Fibroblast of lung (primary cell): ENCODE data around the gene ATP5F1C. TPM values are rescaled to one million over a fixed set of nuclear protein-coding genes. Genes with fewer than 3 reads are reported as not detected.
"Not testable (repeated sequence)": the region's sequence is repeated elsewhere in the genome, so short reads cannot be mapped to it uniquely, and the experiment has no call there.

ENCODE experiments used
- DNase-seq, 2 donors: peaks; one replicate each; pipeline versions ENCODE4 v3.0.0 to v3.0.0-alpha.2; 2010; ENCODE audit warnings: low read depth in 2 of 2
- H2AFZ ChIP-seq: 2 replicates; pipeline ENCODE4 v1.5.1; 2012; ENCODE audit warnings: low read length, control low read depth, inconsistent platforms
- H3K27ac ChIP-seq: 2 replicates; pipeline ENCODE4 v1.5.1; 2011; ENCODE audit warnings: low read length, control low read depth; ENCODE audit not compliant: insufficient read depth
- H3K27me3 ChIP-seq: 2 replicates; pipeline ENCODE4 v1.5.1; 2011; ENCODE audit warnings: mild to moderate bottlenecking, low read length; ENCODE audit not compliant: control insufficient read depth, insufficient read depth
- H3K36me3 ChIP-seq: 2 replicates; pipeline ENCODE4 v1.5.1; 2011; ENCODE audit warnings: low read length; ENCODE audit not compliant: control insufficient read depth, insufficient read depth
- H3K4me1 ChIP-seq: 2 replicates; pipeline ENCODE4 v1.5.1; 2011; ENCODE audit warnings: low read length; ENCODE audit not compliant: control insufficient read depth, insufficient read depth; ENCODE audit errors: extremely low read depth
- H3K4me2 ChIP-seq: 2 replicates; pipeline ENCODE4 v1.5.1; 2011; ENCODE audit warnings: low read length, control low read depth; ENCODE audit not compliant: insufficient read depth; ENCODE audit errors: extremely low read depth
- H3K4me3 ChIP-seq, 4 experiments: fragments of 200-600 bp in 1 of 4; sonication (generic) in 1 of 4; replicated peaks in 1 of 4; 2 replicates each; pipeline ENCODE4 v1.5.1; 2011 to 2016; ENCODE audit warnings: low read length in 4 of 4, low read depth in 3 of 4, mild to moderate bottlenecking in 3 of 4, control low read depth in 2 of 4, inconsistent platforms in 1 of 4, mixed read lengths in 1 of 4; ENCODE audit not compliant: insufficient read depth in 1 of 4; ENCODE audit errors: control extremely low read depth in 1 of 4
- H3K79me2 ChIP-seq: 2 replicates; pipeline ENCODE4 v1.5.1; 2012; ENCODE audit warnings: mild to moderate bottlenecking, low read length, inconsistent platforms; ENCODE audit not compliant: control insufficient read depth, insufficient read depth
- H3K9ac ChIP-seq: 2 replicates; pipeline ENCODE4 v1.5.1; 2011; ENCODE audit warnings: mild to moderate bottlenecking, low read length, control low read depth; ENCODE audit not compliant: insufficient read depth
- H3K9me3 ChIP-seq: 2 replicates; pipeline ENCODE4 v1.5.1; 2012; ENCODE audit warnings: low read depth, low read length; ENCODE audit not compliant: control insufficient read depth, insufficient read depth
- H4K20me1 ChIP-seq: 2 replicates; pipeline ENCODE4 v1.5.1; 2011; ENCODE audit warnings: low read length; ENCODE audit not compliant: control insufficient read depth, insufficient read depth; ENCODE audit errors: extremely low read depth
- CTCF ChIP-seq, 2 donors: IDR thresholded peaks in 1 of 2; conservative IDR thresholded peaks in 1 of 2; 1 replicate in 1 of 2; 2 replicates in 1 of 2; pipeline ENCODE4 v1.5.1; 2011 to 2012; ENCODE audit warnings: low read length in 2 of 2, control low read depth in 1 of 2, inconsistent platforms in 1 of 2, low read depth in 1 of 2, mild to moderate bottlenecking in 1 of 2
- EZH2 ChIP-seq: IDR thresholded peaks from 2 replicates; pipeline ENCODE4 v1.5.1; 2012; ENCODE audit warnings: low read length, control low read depth, mild to moderate bottlenecking; ENCODE audit errors: missing control alignments
- polyA plus RNA-seq, 2 donors: library from polyadenylated mRNA; depleted of rRNA in 1 of 2; stranded (reverse) in 1 of 2; unstranded in 1 of 2; fragments of >200 nt; gene quantifications; 2 replicates each; pipeline ENCODE4 v1.2.1, GENCODE V29; 2011 to 2012; ENCODE audit warnings: missing spikeins in 1 of 2
- total RNA-seq: library from RNA; depleted of rRNA; stranded (reverse); fragments of >200 nt; gene quantifications from 2 replicates; pipeline ENCODE4 v1.2.1, GENCODE V29; 2014

Gene ATP5F1C
- total and polyA plus RNA-seq, 2 donors (not counting 1 experiment from before 2014, with no cell fraction given) = 170 to 353 TPM

DNA sequence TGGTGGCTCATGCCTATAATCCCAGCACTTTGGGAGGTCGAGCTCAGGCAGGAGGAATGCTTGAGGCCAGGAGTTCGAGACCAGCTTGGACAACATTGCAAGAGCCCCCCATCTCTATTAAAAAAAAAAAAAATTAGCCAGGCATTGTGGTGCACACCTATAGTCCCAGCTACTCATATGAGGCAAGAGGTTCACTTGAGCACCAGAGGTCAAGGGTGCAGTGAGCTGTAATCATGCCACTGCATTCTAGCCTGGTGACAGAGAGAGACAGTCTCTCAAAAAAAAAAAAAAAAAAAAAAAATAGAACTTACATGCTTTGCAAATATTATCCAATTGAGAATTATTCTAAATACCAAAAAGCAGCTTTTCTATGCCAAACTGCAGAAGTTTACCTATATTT is 11.2 kb upstream of the ATP5F1C start:
- H4K20me1 ChIP-seq = no peaks in the 10 kb centered on the region
- no peaks in the 10 kb centered on the region for H3K9me3 ChIP-seq
- DNase-seq = no peak
- H3K79me2 ChIP-seq = peaks cover 6% of the 10 kb centered on the region
- no peak overlapping the region for H2AFZ ChIP-seq
- H3K27ac ChIP-seq = no peak overlapping the region
- no peaks in the 10 kb centered on the region for H3K4me1 ChIP-seq
- TF ChIP-seq CTCF (conservative IDR thresholded peaks at IDR 0.05 in 1 of 2, IDR thresholded peaks at IDR 0.05 in 1 of 2; ENCODE audit: low read depth in 1 of 2, low read length in 2 of 2) = no peak
- TF ChIP-seq EZH2 = no peak
- no peak overlapping the region for H3K9ac ChIP-seq
- peaks cover 11% of the 10 kb centered on the region for H3K36me3 ChIP-seq
- no peak overlapping the region for H3K4me3 ChIP-seq
- no peak overlapping the region for H3K4me2 ChIP-seq
- no peaks in the 10 kb centered on the region for H3K27me3 ChIP-seq

DNA sequence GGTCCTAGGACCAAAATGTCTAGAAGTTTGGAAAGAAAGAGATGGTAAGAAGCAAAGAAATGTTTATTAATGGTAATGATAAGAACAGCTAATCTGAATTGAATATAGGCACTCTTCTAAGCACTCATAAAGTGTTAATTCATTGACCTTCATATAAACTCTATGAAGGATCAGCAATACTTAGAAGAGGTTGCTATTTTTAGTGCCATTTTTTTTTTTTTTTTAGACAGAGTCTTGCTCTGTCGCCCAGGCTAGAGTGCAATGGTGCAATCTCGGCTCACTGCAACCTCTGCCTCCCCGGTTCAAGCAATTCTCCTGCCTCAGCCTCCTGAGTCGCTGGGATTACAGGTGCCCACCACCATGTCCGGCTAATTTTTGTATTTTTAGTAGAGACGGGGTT is 5.8 kb upstream of the ATP5F1C start:
- H3K36me3 ChIP-seq, H3K4me1 ChIP-seq, DNase-seq, H3K4me2 ChIP-seq, H3K9ac ChIP-seq, H2AFZ ChIP-seq, H3K27ac ChIP-seq, H4K20me1 ChIP-seq, H3K27me3 ChIP-seq, H3K4me3 ChIP-seq, H3K9me3 ChIP-seq: not testable (repeated sequence)
- peaks cover 47% of the 10 kb centered on the region for H3K79me2 ChIP-seq

DNA sequence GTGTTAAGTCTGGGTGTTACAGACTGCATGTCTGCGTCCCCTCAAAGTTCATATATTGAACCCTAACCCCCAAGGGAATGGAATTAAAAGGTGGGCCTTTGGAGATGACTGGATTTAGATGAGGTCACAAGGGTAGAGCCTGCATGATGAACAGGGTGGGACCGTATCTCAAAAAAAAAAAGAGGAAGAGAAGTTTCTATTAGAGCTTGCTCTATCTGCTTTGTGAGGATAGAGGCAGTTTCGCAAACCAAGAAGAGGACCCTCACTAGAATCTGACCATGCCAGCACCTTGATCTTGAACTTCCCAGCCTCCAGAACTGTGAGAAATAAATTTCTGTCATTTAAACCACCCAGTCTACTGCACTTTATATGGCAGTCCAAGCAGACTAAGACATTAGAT is 1.5 kb upstream of the ATP5F1C start:
- no peak overlapping the region for H3K9ac ChIP-seq
- H2AFZ ChIP-seq = no peak overlapping the region
- peaks cover 83% of the 10 kb centered on the region for H3K79me2 ChIP-seq
- DNase-seq = no peak
- peaks cover 2% of the 10 kb centered on the region for H3K4me1 ChIP-seq
- H4K20me1 ChIP-seq = no peaks in the 10 kb centered on the region
- no peak overlapping the region for H3K27ac ChIP-seq
- no peaks in the 10 kb centered on the region for H3K36me3 ChIP-seq
- no peak for TF ChIP-seq CTCF (conservative IDR thresholded peaks at IDR 0.05 in 1 of 2, IDR thresholded peaks at IDR 0.05 in 1 of 2; ENCODE audit: low read depth in 1 of 2, low read length in 2 of 2)
- TF ChIP-seq EZH2 = no peak
- peak overlapping the region in 2 of 4 experiments; percentile 73 to 91 for H3K4me3 ChIP-seq
- H3K4me2 ChIP-seq = peak overlapping the region; percentile 78
- no peaks in the 10 kb centered on the region for H3K27me3 ChIP-seq
- H3K9me3 ChIP-seq = no peaks in the 10 kb centered on the region
